ENCODE measurements around the gene SH3RF1. TPM values are rescaled to one million over a fixed set of nuclear protein-coding genes. Genes with fewer than 3 reads are reported as not detected.

SH3RF1 gene
- total RNA-seq, 1 experiment from 2014 or later = 15.3 TPM

GRCh38 chr4:169108303-169108702 is 162.5 kb downstream of the SH3RF1 start:
- H3T11ph ChIP-seq (ENCODE audit: low read length) = no peak overlapping the region
- H3K23me2 ChIP-seq (ENCODE audit: insufficient read length, low read depth, low read length, poor library complexity, severe bottlenecking) = no peaks in the 10 kb centered on the region
- WGBS (ENCODE audit: extremely low coverage, insufficient read length, low lambda C conversion rate) = no CpG with 5 or more reads among the region's 4 CpGs
- H3K4me1 Mint-ChIP-seq = peaks cover 26 to 29% of the 10 kb centered on the region in 2 experiments
- no peak overlapping the region for H2BK20ac ChIP-seq (ENCODE audit: low read depth, low read length, poor library complexity, severe bottlenecking)
- H4K20me1 ChIP-seq (ENCODE audit: control insufficient read depth, insufficient read depth, insufficient read length) = no peaks in the 10 kb centered on the region
- H4K5ac ChIP-seq (ENCODE audit: insufficient read length, low read depth, low read length) = no peak overlapping the region
- H3K4me1 ChIP-seq (ENCODE audit: insufficient read depth, low read length) = peaks cover 6% of the 10 kb centered on the region; the same call in 1 of the 2 replicates
- H2BK5ac ChIP-seq (ENCODE audit: insufficient read length, low read length) = no peak overlapping the region
- H2AFZ ChIP-seq (ENCODE audit: low read length) = no peak overlapping the region
- DNase-seq = no peak
- no peak overlapping the region for H3K9ac ChIP-seq (ENCODE audit: extremely low read depth, insufficient read length, low read length)
- H3K14ac ChIP-seq (ENCODE audit: insufficient read depth, low read length) = no peak overlapping the region
- H3K27me3 Mint-ChIP-seq (ENCODE audit: low read depth) = no peaks in the 10 kb centered on the region
- H3K27ac Mint-ChIP-seq = no peak overlapping the region
- H3K79me2 ChIP-seq (ENCODE audit: insufficient read depth, low read length) = no peaks in the 10 kb centered on the region
- no peak overlapping the region for H3K27ac ChIP-seq (ENCODE audit: insufficient read length, low read depth, low read length)
- TF ChIP-seq CTCF (conservative IDR thresholded peaks at IDR 0.05) = no peak
- H3K56ac ChIP-seq (ENCODE audit: insufficient read length, low read depth, low read length) = no peak overlapping the region
- no peak overlapping the region for H4K8ac ChIP-seq (replicated peaks; ENCODE audit: insufficient read length, low read depth, low read length)
- H2BK12ac ChIP-seq (ENCODE audit: insufficient read length, low read depth, low read length) = no peak overlapping the region
- no peak overlapping the region for H2BK15ac ChIP-seq (ENCODE audit: low read depth, low read length)
- no peaks in the 10 kb centered on the region for H3K27me3 ChIP-seq (ENCODE audit: insufficient read depth, low read length)
- no peaks in the 10 kb centered on the region for H3K9me3 ChIP-seq (ENCODE audit: control insufficient read depth, low read depth, low read length)
- no peak overlapping the region for H3K4ac ChIP-seq (ENCODE audit: low read depth, low read length)
- H3K36me3 Mint-ChIP-seq (ENCODE audit: insufficient read depth in 1 of 3, low read depth in 3 of 3) = peaks cover 3 to 25% (median 16%) of the 10 kb centered on the region in 3 experiments
- H3K9me3 Mint-ChIP-seq = no peaks in the 10 kb centered on the region; a peak in 1 of 5 replicates
- H3K4me2 ChIP-seq (ENCODE audit: insufficient read depth, insufficient read length, low read length) = no peak overlapping the region
- H2BK120ac ChIP-seq (ENCODE audit: low read depth, low read length, poor library complexity, severe bottlenecking) = no peak overlapping the region
- H3K79me1 ChIP-seq (ENCODE audit: insufficient read depth, low read depth, low read length, poor library complexity, severe bottlenecking) = no peaks in the 10 kb centered on the region
- H3K18ac ChIP-seq (ENCODE audit: insufficient read length, low read depth, low read length) = no peak overlapping the region
- H2AK5ac ChIP-seq (ENCODE audit: insufficient read length, low read length) = no peak overlapping the region
- no peak overlapping the region for H3K23ac ChIP-seq (ENCODE audit: insufficient read length, low read depth, low read length)
- no peak overlapping the region for H3K4me3 Mint-ChIP-seq
- H4K91ac ChIP-seq (ENCODE audit: insufficient read length, low read depth, low read length) = no peak overlapping the region

Measured in H9 (cell line).